OCI-LY7 (cell line): ENCODE results near the gene KIAA0930. TPM values are rescaled to one million over a fixed set of nuclear protein-coding genes. Genes with fewer than 3 reads are reported as not detected.

Experiments used
- BruUV-seq: library from RNA; stranded (reverse); fragments of 400-500 nt; replicated peaks from 2 replicates; lab custom pipeline; 2021; lab: Mats Ljungman, UMichigan
- CTCF ChIA-PET: fragments of 300-600 bp; sonication (Branson Sonifier 250); formaldehyde crosslinking; loops from one replicate; lab custom pipeline; 2022; ENCODE audit warnings: antibody characterized with exemption; ENCODE audit not compliant: unreplicated experiment; lab: Charles Lee
- POLR2A ChIA-PET: fragments of 300-600 bp; sonication (Branson Sonifier 250); formaldehyde crosslinking; loops from one replicate; lab custom pipeline; 2022; ENCODE audit warnings: antibody characterized with exemption; lab: Charles Lee
- DNase-seq: peaks from one replicate; pipeline ENCODE4 v3.0.0-alpha.2; 2015; ENCODE audit warnings: low spot score
- H2AFZ ChIP-seq: fragments of 200-600 bp; sonication (generic), shearing (Covaris generic); 2 replicates; pipeline ENCODE4 v1.6.1; 2014; ENCODE audit warnings: mild to moderate bottlenecking, antibody characterized with exemption, low read length, moderate library complexity
- H3K27ac ChIP-seq: fragments of 200-600 bp; sonication (generic); 2 replicates; pipeline ENCODE4 v1.5.1; 2014; ENCODE audit warnings: mixed run types, low read depth, mild to moderate bottlenecking, moderate library complexity, low read length, inconsistent platforms; ENCODE audit not compliant: poor library complexity, severe bottlenecking
- H3K36me3 ChIP-seq: fragments of 200-600 bp; sonication (generic); 2 replicates; pipeline ENCODE4 v1.6.1; 2014; ENCODE audit warnings: mild to moderate bottlenecking, antibody characterized with exemption, low read length, moderate library complexity, mixed read lengths; ENCODE audit not compliant: insufficient read depth
- H3K4me1 ChIP-seq: fragments of 200-600 bp; sonication (generic); 2 replicates; pipeline ENCODE4 v1.5.1; 2014; ENCODE audit warnings: mild to moderate bottlenecking, low read length; ENCODE audit not compliant: insufficient read depth, poor library complexity, severe bottlenecking
- H3K4me2 ChIP-seq: fragments of 200-600 bp; sonication (generic); 2 replicates; pipeline ENCODE4 v1.6.1; 2014; ENCODE audit warnings: mild to moderate bottlenecking, low read length
- H3K4me3 ChIP-seq: fragments of 200-600 bp; sonication (generic); 2 replicates; pipeline ENCODE4 v1.5.1; 2014; ENCODE audit warnings: mild to moderate bottlenecking, low read depth, low read length; ENCODE audit not compliant: poor library complexity, severe bottlenecking
- H3K79me2 ChIP-seq: fragments of 200-600 bp; sonication (generic); 2 replicates; pipeline ENCODE4 v1.6.1; 2016; ENCODE audit warnings: low read depth, mild to moderate bottlenecking, low read length, moderate library complexity, mixed read lengths; ENCODE audit not compliant: insufficient read depth
- H3K9me2 ChIP-seq: fragments of 200-600 bp; sonication (generic); 2 replicates; pipeline ENCODE4 v1.6.1; 2016; ENCODE audit warnings: mild to moderate bottlenecking, low read length, mixed read lengths; ENCODE audit not compliant: insufficient read depth
- H3K9me3 ChIP-seq: fragments of 200-600 bp; sonication (generic); 2 replicates; pipeline ENCODE4 v1.6.1; 2014; ENCODE audit warnings: mild to moderate bottlenecking, mixed run types, low read length, mixed read lengths
- H4K20me1 ChIP-seq: fragments of 200-600 bp; sonication (generic); 2 replicates; pipeline ENCODE4 v1.6.1; 2014; ENCODE audit warnings: mild to moderate bottlenecking, antibody characterized with exemption, low read length, moderate library complexity, mixed read lengths; ENCODE audit not compliant: insufficient read depth
- EZH2phosphoT487 ChIP-seq: fragments of 200-600 bp; sonication (generic); IDR thresholded peaks from 2 replicates; pipeline ENCODE4 v1.6.1; 2018; ENCODE audit warnings: low read depth, borderline replicate concordance, mild to moderate bottlenecking, mixed run types, antibody characterized with exemption, low read length, moderate library complexity, mixed read lengths
- intact Hi-C: fragments of 100-400 bp; cut with micrococcal nuclease; formaldehyde crosslinking; loops from one replicate; pipeline ENCODE4 v1.10.0; 2022; ENCODE audit not compliant: unreplicated experiment
- total RNA-seq, 2 experiments: library from RNA; depleted of rRNA in 1 of 2; stranded (reverse); fragments of >200 nt in 1 of 2; shearing (Covaris generic) in 1 of 2; gene quantifications; 2 replicates each; pipeline ENCODE4 v1.2.3, GENCODE V29; 2014 to 2022
- TF ChIP-seq, protein P1 (sequence below): fragments of 200-600 bp; sonication (generic); conservative IDR thresholded peaks from 2 replicates; pipeline ENCODE4 v1.5.1; 2014; ENCODE audit warnings: mild to moderate bottlenecking, antibody characterized with exemption, low read length, moderate library complexity, mixed read lengths

KIAA0930 gene
- total RNA-seq, 2 experiments from 2014 or later: 80.7 to 93.9 TPM

DNA sequence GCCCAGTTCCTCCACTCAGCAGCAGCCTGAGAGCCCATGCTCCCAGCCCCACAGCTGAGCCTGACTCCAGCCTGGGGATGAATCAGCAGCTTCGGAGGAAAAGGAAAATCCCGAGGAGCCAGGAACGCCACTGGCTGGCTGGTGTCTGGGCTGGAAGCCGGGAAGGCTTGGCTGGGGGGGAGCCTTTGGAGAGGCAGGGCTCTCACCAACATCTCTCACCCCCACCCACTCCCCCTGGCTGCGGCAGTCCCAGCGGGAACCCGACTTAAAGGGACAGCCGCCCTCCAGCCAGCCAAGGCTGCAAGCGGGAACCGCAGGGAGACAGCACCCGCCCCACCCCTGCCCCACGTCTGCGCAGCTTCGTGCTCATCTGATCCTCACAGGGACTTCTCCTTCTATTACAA is 28.4 kb downstream of the KIAA0930 start:
- Histone ChIP-seq H4K20me1 (peaks cover 5% of the 10 kb centered on the region; the same call in 1 of the 2 replicates), H2AFZ (no peak overlapping the region), H3K9me3 (no peaks in the 10 kb centered on the region), H3K4me3 (no peak overlapping the region), H3K4me2 (no peak overlapping the region), H3K36me3 (peaks cover 46% of the 10 kb centered on the region), H3K4me1 (peaks cover 11% of the 10 kb centered on the region), H3K9me2 (no peaks in the 10 kb centered on the region), H3K27ac (no peak overlapping the region), H3K79me2 (peaks cover 44% of the 10 kb centered on the region)
- ChIA-PET POLR2A (interaction anchor here (0.7 kb wide), 1 partner anchor 9 kb away, joined by 3 read pairs; no protein-coding TSS in a partner anchor), CTCF (interaction anchor here (0.6 kb wide), 1 partner anchor 241 kb away, joined by 3 read pairs; no protein-coding TSS in a partner anchor)
- no peak for TF ChIP-seq EZH2phosphoT487
- BruUV-seq: no TSS peak
- intact Hi-C loops: no loop called here
- DNase-seq: no peak

DNA sequence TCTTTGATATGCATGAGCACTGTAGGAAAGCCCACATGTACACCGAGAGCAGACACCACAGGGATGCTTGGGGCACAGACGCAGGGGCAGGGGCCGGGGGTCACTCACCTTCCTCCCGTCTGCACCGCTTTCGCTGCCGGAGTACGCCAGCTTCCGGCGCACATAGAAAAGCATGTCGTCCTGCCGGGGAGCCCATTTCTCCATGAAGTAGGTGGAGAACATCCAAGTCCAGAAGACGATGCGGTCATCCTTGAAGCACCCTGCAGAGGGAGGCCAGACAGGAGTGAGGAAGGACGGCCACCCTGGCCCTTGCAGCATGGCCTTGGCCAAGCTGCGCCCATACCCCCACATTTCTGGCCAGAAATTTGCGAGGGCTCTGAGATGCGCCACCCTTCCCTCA is 28.8 kb downstream of the KIAA0930 start:
- intact Hi-C loops: no loop called here
- Histone ChIP-seq H4K20me1 (peaks cover 5% of the 10 kb centered on the region; the same call in 1 of the 2 replicates), H3K4me3 (no peak overlapping the region), H3K9me3 (no peaks in the 10 kb centered on the region), H3K27ac (no peak overlapping the region), H3K4me2 (no peak overlapping the region), H3K79me2 (peaks cover 41% of the 10 kb centered on the region), H3K4me1 (peaks cover 11% of the 10 kb centered on the region), H3K9me2 (no peaks in the 10 kb centered on the region), H2AFZ (no peak overlapping the region), H3K36me3 (peaks cover 46% of the 10 kb centered on the region)
- CTCF ChIA-PET: no interaction called here
- no TSS peak for BruUV-seq
- no peak for DNase-seq
- TF ChIP-seq EZH2phosphoT487: no peak
- TF ChIP-seq, protein P1, sequence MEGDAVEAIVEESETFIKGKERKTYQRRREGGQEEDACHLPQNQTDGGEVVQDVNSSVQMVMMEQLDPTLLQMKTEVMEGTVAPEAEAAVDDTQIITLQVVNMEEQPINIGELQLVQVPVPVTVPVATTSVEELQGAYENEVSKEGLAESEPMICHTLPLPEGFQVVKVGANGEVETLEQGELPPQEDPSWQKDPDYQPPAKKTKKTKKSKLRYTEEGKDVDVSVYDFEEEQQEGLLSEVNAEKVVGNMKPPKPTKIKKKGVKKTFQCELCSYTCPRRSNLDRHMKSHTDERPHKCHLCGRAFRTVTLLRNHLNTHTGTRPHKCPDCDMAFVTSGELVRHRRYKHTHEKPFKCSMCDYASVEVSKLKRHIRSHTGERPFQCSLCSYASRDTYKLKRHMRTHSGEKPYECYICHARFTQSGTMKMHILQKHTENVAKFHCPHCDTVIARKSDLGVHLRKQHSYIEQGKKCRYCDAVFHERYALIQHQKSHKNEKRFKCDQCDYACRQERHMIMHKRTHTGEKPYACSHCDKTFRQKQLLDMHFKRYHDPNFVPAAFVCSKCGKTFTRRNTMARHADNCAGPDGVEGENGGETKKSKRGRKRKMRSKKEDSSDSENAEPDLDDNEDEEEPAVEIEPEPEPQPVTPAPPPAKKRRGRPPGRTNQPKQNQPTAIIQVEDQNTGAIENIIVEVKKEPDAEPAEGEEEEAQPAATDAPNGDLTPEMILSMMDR: no peak
- POLR2A ChIA-PET: no interaction called here

DNA sequence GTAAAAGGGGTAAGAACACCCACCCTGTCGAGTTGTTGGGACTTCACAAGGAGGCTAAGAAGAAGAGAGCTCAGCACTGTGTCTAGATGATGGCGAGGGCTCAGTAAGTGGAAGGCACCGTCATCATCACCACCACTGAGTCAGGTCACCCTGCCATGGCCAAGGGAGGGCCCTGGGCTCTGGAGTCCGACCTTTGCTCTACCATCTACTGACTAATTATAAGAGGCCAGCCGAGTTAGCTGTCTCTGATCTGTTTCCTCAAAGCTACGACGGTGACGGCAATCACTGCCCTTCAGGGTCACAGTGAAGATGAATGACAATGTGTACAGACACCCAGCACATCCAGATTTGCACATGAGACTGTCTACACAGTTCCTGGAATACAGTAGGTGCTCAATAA is 29.3 kb downstream of the KIAA0930 start:
- peaks cover 5% of the 10 kb centered on the region; the same call in 1 of the 2 replicates for H4K20me1 ChIP-seq
- ChIA-PET CTCF (no interaction called here), POLR2A (no interaction called here)
- no peak overlapping the region for H3K4me2 ChIP-seq
- no TSS peak for BruUV-seq
- peaks cover 37% of the 10 kb centered on the region for H3K79me2 ChIP-seq
- TF ChIP-seq, protein P1: no peak
- no peak for TF ChIP-seq EZH2phosphoT487
- no peak overlapping the region for H3K27ac ChIP-seq
- no peak overlapping the region for H2AFZ ChIP-seq
- intact Hi-C loops: no loop called here
- H3K4me1 ChIP-seq: peaks cover 11% of the 10 kb centered on the region
- no peaks in the 10 kb centered on the region for H3K9me3 ChIP-seq
- no peak for DNase-seq
- peaks cover 48% of the 10 kb centered on the region for H3K36me3 ChIP-seq
- H3K9me2 ChIP-seq: no peaks in the 10 kb centered on the region
- no peak overlapping the region for H3K4me3 ChIP-seq
